ENCODE measurements around the gene FAM131C.
"Not testable (repeated sequence)": the region's sequence is repeated elsewhere in the genome, so short reads cannot be mapped to it uniquely, and the experiment has no call there.

Gene FAM131C

GRCh38 chr1:16073490-16074119 lies at the start of gene FAM131C:
Gene FAM131C (minus strand): TSS chr1:16073651. CDS start chr1:16073442, 209 bp downstream.
- DNase-seq (ENCODE audit: low read depth in 2 of 2): peak in 1 of 2 donors; percentile 11

GRCh38 chr1:16122916-16123315 lies 49.5 kb upstream of the FAM131C start:
- peak; percentile 41 to 44 for DNase-seq (ENCODE audit: low read depth in 2 of 2)

GRCh38 chr1:16122350-16122881 lies 49.0 kb upstream of the FAM131C start:
- no peak for DNase-seq (ENCODE audit: low read depth in 2 of 2)

GRCh38 chr1:16120940-16121410 lies 47.5 kb upstream of the FAM131C start:
- no peak for DNase-seq (ENCODE audit: low read depth in 2 of 2)

- DNase-seq (ENCODE audit: low read depth in 2 of 2): no peak
Observed at GRCh38 chr1:16120407-16120806, 47.0 kb upstream of the FAM131C start.

- DNase-seq (ENCODE audit: low read depth in 2 of 2): no peak
Observed at GRCh38 chr1:16119926-16120325, 46.5 kb upstream of the FAM131C start.

- DNase-seq (ENCODE audit: low read depth in 2 of 2): no peak
Observed at GRCh38 chr1:16119504-16119903, 46.1 kb upstream of the FAM131C start.

- DNase-seq (ENCODE audit: low read depth in 2 of 2): no peak
Observed at GRCh38 chr1:16118706-16119105, 45.3 kb upstream of the FAM131C start.

GRCh38 chr1:16117936-16118335 lies 44.5 kb upstream of the FAM131C start:
- no peak for DNase-seq (ENCODE audit: low read depth in 2 of 2)

GRCh38 chr1:16117369-16117768 lies 43.9 kb upstream of the FAM131C start:
- no peak for DNase-seq (ENCODE audit: low read depth in 2 of 2)

- DNase-seq (ENCODE audit: low read depth in 2 of 2): no peak
Observed at GRCh38 chr1:16116625-16117024, 43.2 kb upstream of the FAM131C start.

GRCh38 chr1:16116002-16116401 lies 42.6 kb upstream of the FAM131C start:
- no peak for DNase-seq (ENCODE audit: low read depth in 2 of 2)

GRCh38 chr1:16115468-16115983 lies 42.1 kb upstream of the FAM131C start:
- DNase-seq (ENCODE audit: low read depth in 2 of 2): no peak

- DNase-seq (ENCODE audit: low read depth in 2 of 2): no peak
Observed at GRCh38 chr1:16114527-16115467, 41.3 kb upstream of the FAM131C start.

GRCh38 chr1:16112596-16113555 lies 39.4 kb upstream of the FAM131C start:
- no peak for DNase-seq (ENCODE audit: low read depth in 2 of 2)

- no peak for DNase-seq (ENCODE audit: low read depth in 2 of 2)
Observed at GRCh38 chr1:16111771-16112595, 38.5 kb upstream of the FAM131C start.

GRCh38 chr1:16110884-16111283 lies 37.4 kb upstream of the FAM131C start:
- no peak for DNase-seq (ENCODE audit: low read depth in 2 of 2)

- no peak for DNase-seq (ENCODE audit: low read depth in 2 of 2)
Observed at GRCh38 chr1:16110456-16110855, 37.0 kb upstream of the FAM131C start.

GRCh38 chr1:16109571-16109970 lies 36.1 kb upstream of the FAM131C start:
- DNase-seq (ENCODE audit: low read depth in 2 of 2): no peak

GRCh38 chr1:16107039-16107438 lies 33.6 kb upstream of the FAM131C start:
- DNase-seq (ENCODE audit: low read depth in 2 of 2): not testable (repeated sequence)
